HCT116 (cell line): ENCODE measurements around the gene IQCM.

Experiments used
- CTCF ChIP-seq, 3 experiments: fragments of 200-600 bp in 1 of 3; sonication (generic) in 1 of 3; IDR thresholded peaks in 2 of 3; conservative IDR thresholded peaks in 1 of 3; 2 replicates each; pipeline ENCODE4 v1.5.1; 2012 to 2017; ENCODE audit warnings: low read depth in 2 of 3, low read length in 2 of 3, antibody characterized with exemption in 1 of 3, borderline replicate concordance in 1 of 3, control low read depth in 1 of 3, mild to moderate bottlenecking in 1 of 3, mixed read lengths in 1 of 3, mixed run types in 1 of 3, moderate library complexity in 1 of 3; ENCODE audit not compliant: insufficient read depth in 1 of 3
- EZH2 ChIP-seq: fragments of 200-600 bp; sonication (generic); IDR thresholded peaks from 2 replicates; pipeline ENCODE4 v1.6.1; 2017; ENCODE audit warnings: antibody characterized with exemption, mixed run types
- POLR2A ChIP-seq: IDR thresholded peaks from 2 replicates; pipeline ENCODE4 v1.7.0; 2011; ENCODE audit warnings: borderline replicate concordance; ENCODE audit not compliant: insufficient read depth, insufficient read length; ENCODE audit errors: extremely low read depth
- RAD21 ChIP-seq: IDR thresholded peaks from 2 replicates; pipeline ENCODE4 v1.6.1; 2012; ENCODE audit warnings: low read depth, mild to moderate bottlenecking
- REST ChIP-seq: IDR thresholded peaks from 2 replicates; pipeline ENCODE4 v1.6.1; 2012; ENCODE audit warnings: low read depth

GRCh38 chr4:149465955-149466354 lies 349.7 kb downstream of the IQCM start:
- no peak for TF ChIP-seq EZH2
- TF ChIP-seq RAD21: no peak
- no peak for TF ChIP-seq CTCF (IDR thresholded peaks at IDR 0.05 in 2 of 3, conservative IDR thresholded peaks at IDR 0.05 in 1 of 3; ENCODE audit: borderline replicate concordance in 1 of 3, insufficient read depth in 1 of 3, low read depth in 2 of 3, low read length in 2 of 3)
- no peak for TF ChIP-seq POLR2A
- no peak for TF ChIP-seq REST
